ENCODE measurements around the gene ZNF598.

DNA sequence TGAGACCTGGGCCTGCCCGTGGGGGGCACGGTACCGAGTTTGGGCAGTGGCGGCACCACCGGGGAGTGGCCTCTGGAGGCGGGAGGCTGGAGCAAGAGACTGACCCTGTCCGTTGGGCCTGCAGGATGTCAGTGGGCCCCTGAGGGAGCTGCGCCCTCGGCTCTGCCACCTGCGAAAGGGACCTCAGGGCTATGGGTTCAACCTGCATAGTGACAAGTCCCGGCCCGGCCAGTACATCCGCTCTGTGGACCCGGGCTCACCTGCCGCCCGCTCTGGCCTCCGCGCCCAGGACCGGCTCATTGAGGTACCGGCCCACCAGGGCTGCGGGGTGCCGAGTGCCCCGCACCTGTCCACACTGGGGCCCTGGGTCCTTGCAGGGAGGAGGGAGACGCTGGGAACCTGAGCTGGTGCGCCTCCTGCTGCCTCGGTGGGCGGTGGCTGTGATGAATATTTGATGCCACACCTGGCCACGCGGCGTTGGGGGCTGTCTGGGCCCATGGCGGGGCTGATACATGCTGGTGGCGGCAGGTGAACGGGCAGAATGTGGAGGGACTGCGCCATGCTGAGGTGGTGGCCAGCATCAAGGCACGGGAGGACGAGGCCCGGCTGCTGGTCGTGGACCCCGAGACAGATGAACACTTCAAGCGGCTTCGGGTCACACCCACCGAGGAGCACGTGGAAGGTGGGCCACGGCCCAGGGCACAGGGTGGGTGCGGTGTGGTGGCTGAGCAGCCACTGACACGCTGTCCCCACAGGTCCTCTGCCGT, 26.8 kb upstream of the ZNF598 start:
- no peak for TF ChIP-seq POLR2A (IDR thresholded peaks at IDR 0.05)
- TF ChIP-seq, protein P1, sequence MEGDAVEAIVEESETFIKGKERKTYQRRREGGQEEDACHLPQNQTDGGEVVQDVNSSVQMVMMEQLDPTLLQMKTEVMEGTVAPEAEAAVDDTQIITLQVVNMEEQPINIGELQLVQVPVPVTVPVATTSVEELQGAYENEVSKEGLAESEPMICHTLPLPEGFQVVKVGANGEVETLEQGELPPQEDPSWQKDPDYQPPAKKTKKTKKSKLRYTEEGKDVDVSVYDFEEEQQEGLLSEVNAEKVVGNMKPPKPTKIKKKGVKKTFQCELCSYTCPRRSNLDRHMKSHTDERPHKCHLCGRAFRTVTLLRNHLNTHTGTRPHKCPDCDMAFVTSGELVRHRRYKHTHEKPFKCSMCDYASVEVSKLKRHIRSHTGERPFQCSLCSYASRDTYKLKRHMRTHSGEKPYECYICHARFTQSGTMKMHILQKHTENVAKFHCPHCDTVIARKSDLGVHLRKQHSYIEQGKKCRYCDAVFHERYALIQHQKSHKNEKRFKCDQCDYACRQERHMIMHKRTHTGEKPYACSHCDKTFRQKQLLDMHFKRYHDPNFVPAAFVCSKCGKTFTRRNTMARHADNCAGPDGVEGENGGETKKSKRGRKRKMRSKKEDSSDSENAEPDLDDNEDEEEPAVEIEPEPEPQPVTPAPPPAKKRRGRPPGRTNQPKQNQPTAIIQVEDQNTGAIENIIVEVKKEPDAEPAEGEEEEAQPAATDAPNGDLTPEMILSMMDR (IDR thresholded peaks at IDR 0.05): no peak

Data from breast epithelium (tissue), 3 donors.